GM18868 (cell line): ENCODE measurements around the gene SKIL.
A peak's percentile ranks its signal among the peaks of the same experiment; 100 is the strongest.

ENCODE experiments used
- ATAC-seq: cut with Tn5 transposase; IDR thresholded peaks from one replicate; pipeline ENCODE4 v1.9.1; 2021; ENCODE audit warnings: mild to moderate bottlenecking, moderate library complexity; ENCODE audit not compliant: unreplicated experiment

SKIL gene

GRCh38 chr3:170386468-170386867 is 29.0 kb downstream of the SKIL start:
- ATAC-seq, result no peak

GRCh38 chr3:170387950-170388349 is 30.4 kb downstream of the SKIL start:
- ATAC-seq, result no peak

GRCh38 chr3:170391108-170391507 is 33.6 kb downstream of the SKIL start:
- ATAC-seq, result no peak

GRCh38 chr3:170397685-170398084 is 40.2 kb downstream of the SKIL start:
- ATAC-seq, result no peak

GRCh38 chr3:170405101-170405500 is 47.6 kb downstream of the SKIL start:
- ATAC-seq, result no peak

GRCh38 chr3:170410428-170411029 is 53.0 kb downstream of the SKIL start:
- ATAC-seq, result no peak

GRCh38 chr3:170413291-170413690 is 55.8 kb downstream of the SKIL start:
- ATAC-seq, result no peak

GRCh38 chr3:170414202-170414663 is 56.7 kb downstream of the SKIL start:
- peak; percentile 69 for ATAC-seq

- ATAC-seq, result no peak
Observed at GRCh38 chr3:170417090-170417489, 59.6 kb downstream of the SKIL start.

- ATAC-seq, result no peak
Observed at GRCh38 chr3:170418422-170419398, 61.2 kb downstream of the SKIL start, which contains the start of gene CLDN11. Gene CLDN11 (plus strand): TSS chr3:170418868. CDS start chr3:170419067, 199 bp downstream.

- ATAC-seq, result no peak
Observed at GRCh38 chr3:170419557-170420087, 62.1 kb downstream of the SKIL start.

- ATAC-seq, result no peak
Observed at GRCh38 chr3:170420307-170420821, 62.8 kb downstream of the SKIL start.

GRCh38 chr3:170421111-170421641 is 63.7 kb downstream of the SKIL start:
- no peak for ATAC-seq

GRCh38 chr3:170421758-170422157 is 64.2 kb downstream of the SKIL start:
- no peak for ATAC-seq

- no peak for ATAC-seq
Observed at GRCh38 chr3:170423001-170423615, 65.6 kb downstream of the SKIL start.

GRCh38 chr3:170424879-170425278 is 67.4 kb downstream of the SKIL start:
- no peak for ATAC-seq

- no peak for ATAC-seq
Observed at GRCh38 chr3:170425491-170426239, 68.2 kb downstream of the SKIL start.

GRCh38 chr3:170426240-170426797 is 68.8 kb downstream of the SKIL start:
- no peak for ATAC-seq

GRCh38 chr3:170428095-170428494 is 70.6 kb downstream of the SKIL start:
- no peak for ATAC-seq

- ATAC-seq, result peak; percentile 72
Observed at GRCh38 chr3:170429050-170429449, 71.5 kb downstream of the SKIL start.
